ENCODE measurements around the gene GPHN. TPM values are rescaled to one million over a fixed set of nuclear protein-coding genes. Genes with fewer than 3 reads are reported as not detected.

The GPHN gene
- total RNA-seq, 2 experiments from 2014 or later, result 16.0 to 17.6 TPM

DNA sequence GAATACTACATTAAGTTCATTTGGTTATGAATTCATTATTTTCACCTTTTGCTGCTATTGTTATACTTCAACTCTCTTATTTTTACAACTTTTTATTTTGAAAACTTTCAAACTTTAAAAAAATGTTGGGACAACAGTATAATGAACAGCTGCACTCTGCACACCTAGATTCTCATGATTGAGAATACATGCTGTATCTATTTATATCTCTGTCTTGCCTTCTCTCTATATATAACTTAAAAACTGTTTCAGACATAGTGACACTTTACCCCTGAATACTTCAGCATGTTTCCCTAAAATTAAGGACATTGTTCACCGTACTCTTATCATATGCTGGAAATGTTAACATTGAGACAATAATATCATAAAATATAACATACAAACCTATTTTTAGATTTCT, 237.1 kb downstream of the GPHN start:
- Mint-ChIP-seq H3K9me3 (no peaks in the 10 kb centered on the region), H3K27me3 (no peaks in the 10 kb centered on the region), H3K27ac (no peak overlapping the region), H3K4me1 (no peaks in the 10 kb centered on the region), H3K36me3 (no peaks in the 10 kb centered on the region), H3K4me3 (no peak overlapping the region)
- no peak for DNase-seq
- POLR2A ChIA-PET, result no interaction called here
- no peak for ATAC-seq (ENCODE audit: low read depth)

DNA sequence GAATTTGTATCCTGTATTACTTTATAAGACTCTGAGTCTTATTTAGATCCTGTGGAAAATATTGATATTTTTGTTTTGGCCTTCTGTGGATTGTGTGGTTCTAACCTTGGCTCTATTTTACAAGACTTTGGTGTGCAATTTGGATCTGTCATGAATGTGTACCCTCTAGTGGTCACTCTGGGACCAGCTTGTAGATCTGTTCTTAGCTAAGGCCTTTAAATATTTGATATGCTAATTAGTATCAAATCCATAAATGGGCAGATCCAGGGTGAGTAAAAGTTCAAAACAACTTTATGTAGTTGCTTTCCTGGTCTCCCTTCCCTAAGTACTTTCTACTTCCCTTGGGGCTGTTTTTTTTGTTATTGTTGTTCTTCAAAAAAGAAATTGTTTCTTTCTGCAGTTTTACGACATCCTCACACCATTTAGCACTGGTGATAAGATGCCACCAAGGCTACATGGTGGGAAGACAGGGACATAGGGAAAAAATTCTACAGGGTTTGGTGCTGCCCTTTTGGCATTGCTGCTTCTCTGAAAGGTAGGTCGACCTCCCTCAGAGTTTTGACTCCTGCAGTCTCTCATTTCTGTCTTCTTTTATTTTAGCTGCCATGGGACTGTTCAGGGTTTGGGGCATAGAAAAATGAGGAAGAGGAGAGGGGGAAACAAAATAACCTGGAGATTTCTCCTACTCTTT, 238.5 kb downstream of the GPHN start:
- Mint-ChIP-seq H3K4me3 (no peak overlapping the region), H3K36me3 (peaks cover under 1% of the 10 kb centered on the region), H3K4me1 (no peaks in the 10 kb centered on the region), H3K27ac (no peak overlapping the region), H3K9me3 (no peaks in the 10 kb centered on the region), H3K27me3 (no peaks in the 10 kb centered on the region)
- DNase-seq, result no peak
- ATAC-seq (ENCODE audit: low read depth), result no peak
- POLR2A ChIA-PET, result no interaction called here

DNA sequence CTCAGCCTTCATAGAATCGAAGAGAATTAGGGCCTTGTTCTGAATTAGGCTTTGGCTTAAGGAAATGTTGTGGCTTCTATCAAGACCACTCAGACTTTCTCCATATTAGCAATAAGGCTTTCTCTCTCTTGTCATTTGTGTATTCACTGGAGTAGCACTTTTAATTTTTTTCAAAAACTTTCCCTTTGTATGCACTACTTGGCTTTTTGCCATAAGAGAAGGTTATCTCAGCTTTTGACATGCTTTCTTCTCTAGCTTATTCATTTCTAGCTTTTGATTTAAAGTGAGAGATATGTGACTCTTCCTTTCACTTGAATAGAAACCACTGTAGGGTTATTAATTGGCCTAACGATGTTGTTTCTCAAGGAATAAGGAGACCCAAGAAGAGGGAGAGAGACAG, 244.2 kb downstream of the GPHN start:
- H3K27ac Mint-ChIP-seq, result no peak overlapping the region
- H3K4me1 Mint-ChIP-seq, result no peaks in the 10 kb centered on the region
- no peak for DNase-seq
- POLR2A ChIA-PET, result no interaction called here
- no peaks in the 10 kb centered on the region for H3K9me3 Mint-ChIP-seq
- H3K27me3 Mint-ChIP-seq, result no peaks in the 10 kb centered on the region
- no peak for ATAC-seq (ENCODE audit: low read depth)
- H3K36me3 Mint-ChIP-seq, result peaks cover 2% of the 10 kb centered on the region
- H3K4me3 Mint-ChIP-seq, result no peak overlapping the region

DNA sequence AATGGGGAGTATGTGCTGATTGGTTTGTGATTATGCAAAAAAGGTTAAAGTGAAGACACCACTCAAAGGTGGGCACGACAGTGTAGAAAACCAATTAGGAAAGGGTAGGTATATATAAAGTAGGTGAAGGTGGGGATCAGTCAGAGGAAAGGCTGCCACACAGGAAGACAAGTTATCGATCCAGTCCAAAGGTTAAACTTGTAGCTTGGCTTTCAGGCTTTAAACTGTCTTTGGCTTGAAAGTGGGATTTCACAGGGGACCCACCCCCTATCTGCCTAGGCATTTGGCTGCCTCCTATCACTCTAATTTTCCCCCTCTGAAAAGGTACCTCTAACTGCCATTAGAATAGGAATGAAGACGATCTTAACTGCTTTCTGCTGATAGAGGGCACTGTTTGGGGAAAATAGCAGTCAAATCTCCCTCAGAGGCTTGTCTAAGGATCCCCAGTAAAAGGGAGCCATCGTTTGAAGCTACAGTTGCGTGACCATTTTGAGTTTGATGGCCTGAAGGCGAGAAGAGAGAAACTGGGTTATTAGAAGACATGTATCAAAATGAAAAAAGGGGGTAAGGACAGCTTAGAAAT, 250.2 kb downstream of the GPHN start:
- POLR2A ChIA-PET, result no interaction called here
- Mint-ChIP-seq H3K36me3 (peaks cover 1% of the 10 kb centered on the region), H3K9me3 (peaks cover 4% of the 10 kb centered on the region), H3K4me3 (no peak overlapping the region), H3K4me1 (no peaks in the 10 kb centered on the region), H3K27ac (no peak overlapping the region), H3K27me3 (no peaks in the 10 kb centered on the region)
- no peak for DNase-seq
- no peak for ATAC-seq (ENCODE audit: low read depth)

DNA sequence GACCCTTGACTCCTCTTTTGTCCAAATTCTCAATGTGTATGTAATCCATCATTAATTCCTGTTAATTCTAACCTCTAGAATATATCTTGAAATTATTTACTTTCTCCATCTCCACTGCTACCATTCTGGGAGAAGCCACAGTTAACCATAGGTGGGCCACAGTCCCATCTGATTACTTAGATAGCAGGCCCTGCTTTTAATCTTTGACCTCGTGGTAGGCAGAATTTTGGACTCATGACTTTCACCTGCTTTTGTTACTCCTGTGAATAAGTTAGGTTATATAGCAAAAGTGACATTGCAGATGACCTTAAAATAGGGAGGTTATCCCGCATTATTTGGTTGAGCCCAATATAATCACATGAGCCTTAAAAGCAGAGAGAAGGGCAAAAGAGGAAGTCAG, 264.2 kb downstream of the GPHN start:
- Mint-ChIP-seq H3K27me3 (no peaks in the 10 kb centered on the region), H3K36me3 (peaks cover 1% of the 10 kb centered on the region), H3K9me3 (no peaks in the 10 kb centered on the region), H3K4me1 (no peaks in the 10 kb centered on the region), H3K4me3 (no peak overlapping the region), H3K27ac (no peak overlapping the region)
- DNase-seq, result no peak
- ATAC-seq (ENCODE audit: low read depth), result no peak
- POLR2A ChIA-PET, result no interaction called here

DNA sequence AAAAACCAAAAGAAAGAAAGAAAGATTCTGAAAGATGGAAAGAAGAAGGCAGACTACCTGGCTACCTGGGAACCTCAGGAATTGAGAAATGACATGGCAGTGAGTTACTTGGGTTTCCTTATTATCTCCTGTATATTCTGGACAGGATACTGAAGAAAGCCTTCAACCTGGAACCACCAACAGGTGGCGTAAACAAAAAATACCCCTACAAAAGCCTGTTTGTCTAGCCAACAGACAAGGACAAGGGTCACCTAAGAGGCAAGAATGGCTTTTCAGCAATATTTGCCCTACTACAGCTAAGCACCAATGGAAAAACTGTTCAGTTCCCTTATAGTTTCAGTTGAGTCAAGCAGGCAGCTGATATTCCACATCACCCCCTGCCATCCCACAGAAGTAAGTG, 274.9 kb downstream of the GPHN start:
- no peaks in the 10 kb centered on the region for H3K4me1 Mint-ChIP-seq
- no peak overlapping the region for H3K27ac Mint-ChIP-seq
- no peaks in the 10 kb centered on the region for H3K9me3 Mint-ChIP-seq
- H3K27me3 Mint-ChIP-seq, result no peaks in the 10 kb centered on the region
- no peak for ATAC-seq (ENCODE audit: low read depth)
- POLR2A ChIA-PET, result no interaction called here
- DNase-seq, result no peak
- peaks cover 4% of the 10 kb centered on the region for H3K36me3 Mint-ChIP-seq
- no peak overlapping the region for H3K4me3 Mint-ChIP-seq

DNA sequence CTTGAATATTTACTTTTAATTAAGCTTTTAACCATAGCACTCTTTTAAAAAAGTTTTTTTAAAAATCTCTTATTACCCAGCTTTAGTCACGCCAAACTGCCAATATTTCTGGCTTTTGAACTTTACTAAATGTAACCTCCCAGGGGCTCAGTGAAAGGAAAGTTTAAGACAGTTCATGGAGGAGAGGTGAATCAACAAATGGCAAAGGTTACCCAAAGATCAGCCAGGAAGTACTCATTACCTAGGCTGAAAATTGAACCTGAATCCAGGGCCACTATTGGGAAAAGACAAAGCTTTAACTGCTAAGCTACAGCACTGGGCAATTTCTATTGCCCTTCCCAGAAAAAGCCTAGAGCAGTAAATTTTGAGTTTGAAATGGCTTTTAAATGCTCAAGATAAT, 282.2 kb downstream of the GPHN start:
- DNase-seq (no peak), ATAC-seq (ENCODE audit: low read depth) (no peak)
- Mint-ChIP-seq H3K4me3 (no peak overlapping the region), H3K9me3 (peaks cover 9% of the 10 kb centered on the region), H3K27ac (no peak overlapping the region), H3K36me3 (peaks cover 7% of the 10 kb centered on the region), H3K27me3 (no peaks in the 10 kb centered on the region), H3K4me1 (no peaks in the 10 kb centered on the region)
- POLR2A ChIA-PET, result no interaction called here

DNA sequence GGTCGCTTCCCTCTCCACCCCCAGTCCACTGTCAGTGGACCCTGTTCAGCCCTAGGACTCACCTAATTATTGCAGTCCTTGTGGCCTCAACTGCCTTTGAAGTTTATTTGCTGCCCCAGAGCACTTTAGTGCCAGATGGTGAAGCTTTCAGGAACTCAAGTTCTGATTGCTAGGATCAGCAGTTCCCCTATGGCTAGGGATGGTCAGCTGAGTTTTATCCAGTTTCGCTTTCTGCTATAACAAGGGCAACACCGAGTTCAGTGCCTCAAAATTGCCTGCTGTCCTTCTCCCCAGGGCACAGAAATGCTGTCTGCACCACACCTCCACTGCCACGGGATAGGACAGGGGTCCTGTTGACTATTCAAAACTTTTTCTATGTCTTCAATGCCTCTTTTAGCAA, 295.0 kb downstream of the GPHN start:
- no peaks in the 10 kb centered on the region for H3K4me1 Mint-ChIP-seq
- H3K27ac Mint-ChIP-seq, result no peak overlapping the region
- ATAC-seq (ENCODE audit: low read depth), result no peak
- no peaks in the 10 kb centered on the region for H3K27me3 Mint-ChIP-seq
- H3K4me3 Mint-ChIP-seq, result no peak overlapping the region
- POLR2A ChIA-PET, result no interaction called here
- peaks cover 18% of the 10 kb centered on the region for H3K36me3 Mint-ChIP-seq
- no peak for DNase-seq
- peaks cover 13% of the 10 kb centered on the region for H3K9me3 Mint-ChIP-seq

DNA sequence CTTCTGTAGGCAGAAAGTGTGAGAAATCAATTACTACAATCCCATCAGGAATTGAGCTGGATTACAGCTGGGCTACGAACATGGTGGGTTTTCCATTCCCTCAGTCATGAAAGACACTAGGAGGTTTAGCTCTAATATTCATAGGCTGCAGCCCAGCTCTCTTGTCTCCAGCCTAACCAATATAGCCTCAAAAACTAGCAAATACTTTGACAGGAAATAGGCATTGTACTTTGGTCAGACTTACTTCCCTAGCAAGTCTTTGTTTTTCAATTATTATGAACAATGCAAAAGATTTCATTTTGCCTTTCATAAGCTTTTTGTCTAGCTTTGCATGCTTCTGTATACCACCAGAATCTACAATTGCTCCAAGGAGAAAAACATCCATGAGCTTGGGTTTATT, 296.2 kb downstream of the GPHN start:
- ATAC-seq (ENCODE audit: low read depth) (no peak), DNase-seq (no peak)
- no peak overlapping the region for H3K27ac Mint-ChIP-seq
- H3K4me3 Mint-ChIP-seq, result no peak overlapping the region
- H3K27me3 Mint-ChIP-seq, result no peaks in the 10 kb centered on the region
- H3K36me3 Mint-ChIP-seq, result peaks cover 15% of the 10 kb centered on the region
- H3K4me1 Mint-ChIP-seq, result no peaks in the 10 kb centered on the region
- POLR2A ChIA-PET, result no interaction called here
- H3K9me3 Mint-ChIP-seq, result peaks cover 13% of the 10 kb centered on the region

DNA sequence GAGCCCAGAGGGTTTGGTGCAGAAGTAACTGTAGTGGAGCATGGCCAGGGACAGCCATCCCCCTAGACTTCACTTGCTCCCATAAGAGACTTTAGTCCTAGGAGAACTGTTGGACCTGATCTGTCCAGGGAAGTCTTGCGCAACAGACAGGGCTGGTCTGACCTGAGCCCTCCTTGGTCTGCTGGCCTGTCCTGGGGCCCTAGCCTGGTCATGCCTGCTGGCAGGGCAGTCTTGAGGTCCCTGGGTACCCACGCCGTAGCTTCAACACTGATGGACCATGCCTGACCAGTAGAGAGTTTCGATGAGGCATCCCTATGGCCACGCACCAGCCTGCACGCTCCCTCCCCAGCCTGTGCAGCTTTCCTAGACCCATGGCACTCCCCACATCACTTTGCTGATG, 305.7 kb downstream of the GPHN start:
- H3K4me3 Mint-ChIP-seq, result no peak overlapping the region
- POLR2A ChIA-PET, result no interaction called here
- H3K27ac Mint-ChIP-seq, result no peak overlapping the region
- H3K36me3 Mint-ChIP-seq, result peaks cover 26% of the 10 kb centered on the region
- peaks cover 29% of the 10 kb centered on the region for H3K9me3 Mint-ChIP-seq
- no peaks in the 10 kb centered on the region for H3K4me1 Mint-ChIP-seq
- no peak for ATAC-seq (ENCODE audit: low read depth)
- H3K27me3 Mint-ChIP-seq, result no peaks in the 10 kb centered on the region
- DNase-seq, result no peak

DNA sequence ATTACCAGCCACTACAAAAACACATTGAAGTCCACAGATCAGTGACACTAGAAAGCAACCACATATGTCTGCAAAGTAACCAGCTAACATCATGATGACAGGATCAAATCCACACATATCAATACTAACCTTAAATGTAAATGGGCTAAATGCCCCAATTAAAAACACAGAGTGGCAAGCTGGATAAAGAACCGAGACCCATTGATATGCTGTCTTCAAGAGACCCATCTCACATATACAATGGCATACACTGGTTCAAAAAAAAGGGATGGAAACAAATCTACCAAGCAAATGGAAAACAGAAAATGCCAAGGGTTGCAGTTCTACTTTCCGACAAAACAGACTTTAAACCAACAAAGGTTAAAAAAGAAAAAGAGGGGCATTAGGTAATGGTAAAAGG, 307.7 kb downstream of the GPHN start:
- Mint-ChIP-seq H3K27ac (no peak overlapping the region), H3K36me3 (peaks cover 28% of the 10 kb centered on the region), H3K9me3 (peaks cover 29% of the 10 kb centered on the region), H3K4me1 (no peaks in the 10 kb centered on the region), H3K4me3 (no peak overlapping the region), H3K27me3 (no peaks in the 10 kb centered on the region)
- POLR2A ChIA-PET, result no interaction called here
- ATAC-seq (ENCODE audit: low read depth), result no peak
- DNase-seq, result no peak

DNA sequence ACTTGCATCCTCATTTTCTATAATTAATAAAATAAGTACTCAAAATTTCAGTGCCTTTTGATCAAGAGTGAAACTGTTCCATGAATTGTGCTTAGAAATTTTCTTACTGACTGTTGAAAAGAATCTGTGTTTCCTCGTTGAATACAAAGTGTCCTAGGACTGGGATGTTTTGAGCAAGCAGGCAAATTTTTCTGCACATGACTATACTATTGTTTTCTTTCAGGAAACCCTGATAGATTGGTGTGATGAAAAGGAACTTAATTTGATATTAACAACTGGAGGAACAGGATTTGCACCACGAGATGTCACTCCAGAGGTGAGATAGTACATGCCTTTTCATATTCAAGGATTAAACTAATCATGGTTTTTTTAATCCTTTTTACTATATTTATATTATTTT, 316.3 kb downstream of the GPHN start:
- ATAC-seq (ENCODE audit: low read depth) (no peak), DNase-seq (no peak)
- H3K4me1 Mint-ChIP-seq, result no peaks in the 10 kb centered on the region
- POLR2A ChIA-PET, result no interaction called here
- peaks cover 1% of the 10 kb centered on the region for H3K36me3 Mint-ChIP-seq
- H3K4me3 Mint-ChIP-seq, result no peak overlapping the region
- H3K9me3 Mint-ChIP-seq, result no peaks in the 10 kb centered on the region
- no peaks in the 10 kb centered on the region for H3K27me3 Mint-ChIP-seq
- H3K27ac Mint-ChIP-seq, result no peak overlapping the region

DNA sequence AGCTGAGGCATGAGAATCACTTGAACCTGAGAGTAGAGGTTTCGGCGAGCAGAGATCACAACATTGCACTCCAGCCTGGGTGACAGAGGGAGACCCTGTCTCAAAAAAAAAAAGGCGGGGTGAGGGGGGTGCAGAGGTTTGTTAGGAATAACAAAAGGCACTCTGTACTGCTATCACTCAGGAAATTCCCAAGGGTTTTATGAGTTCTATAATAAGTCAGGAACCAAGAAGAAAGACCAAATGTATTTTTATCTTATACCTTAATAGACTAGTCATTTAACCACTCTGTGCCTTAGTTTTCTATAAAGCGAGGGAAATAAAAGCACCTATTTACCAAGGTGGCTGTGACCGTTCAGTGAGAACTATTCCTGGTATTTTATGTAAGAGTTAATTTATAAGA, 319.2 kb downstream of the GPHN start:
- DNase-seq, result no peak
- H3K4me1 Mint-ChIP-seq, result no peaks in the 10 kb centered on the region
- no peaks in the 10 kb centered on the region for H3K27me3 Mint-ChIP-seq
- no peaks in the 10 kb centered on the region for H3K9me3 Mint-ChIP-seq
- ATAC-seq (ENCODE audit: low read depth), result no peak
- no peak overlapping the region for H3K27ac Mint-ChIP-seq
- no peak overlapping the region for H3K4me3 Mint-ChIP-seq
- no peaks in the 10 kb centered on the region for H3K36me3 Mint-ChIP-seq
- POLR2A ChIA-PET, result no interaction called here

DNA sequence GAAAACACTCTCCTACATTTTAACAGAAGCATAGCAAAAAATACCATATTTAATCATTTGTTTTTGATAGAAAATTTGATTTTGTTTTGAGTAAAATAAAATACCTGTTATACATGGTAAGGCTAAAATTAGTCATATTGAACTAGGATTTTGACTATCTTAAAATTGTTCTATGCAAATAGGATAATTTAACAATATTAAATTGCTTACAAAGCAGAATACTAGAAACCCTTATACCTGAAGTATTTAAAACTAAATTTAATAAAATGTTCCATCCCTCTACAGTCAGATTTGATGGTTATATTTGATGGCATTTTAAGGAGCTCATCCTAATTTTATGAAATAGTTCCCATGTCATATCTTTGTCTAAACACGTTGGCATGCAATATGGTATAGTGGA, 323.2 kb downstream of the GPHN start:
- H3K36me3 Mint-ChIP-seq, result peaks cover 4% of the 10 kb centered on the region
- H3K27ac Mint-ChIP-seq, result no peak overlapping the region
- H3K9me3 Mint-ChIP-seq, result peaks cover 3% of the 10 kb centered on the region
- ATAC-seq (ENCODE audit: low read depth), result no peak
- H3K27me3 Mint-ChIP-seq, result no peaks in the 10 kb centered on the region
- no peaks in the 10 kb centered on the region for H3K4me1 Mint-ChIP-seq
- H3K4me3 Mint-ChIP-seq, result no peak overlapping the region
- DNase-seq, result no peak
- POLR2A ChIA-PET, result no interaction called here

DNA sequence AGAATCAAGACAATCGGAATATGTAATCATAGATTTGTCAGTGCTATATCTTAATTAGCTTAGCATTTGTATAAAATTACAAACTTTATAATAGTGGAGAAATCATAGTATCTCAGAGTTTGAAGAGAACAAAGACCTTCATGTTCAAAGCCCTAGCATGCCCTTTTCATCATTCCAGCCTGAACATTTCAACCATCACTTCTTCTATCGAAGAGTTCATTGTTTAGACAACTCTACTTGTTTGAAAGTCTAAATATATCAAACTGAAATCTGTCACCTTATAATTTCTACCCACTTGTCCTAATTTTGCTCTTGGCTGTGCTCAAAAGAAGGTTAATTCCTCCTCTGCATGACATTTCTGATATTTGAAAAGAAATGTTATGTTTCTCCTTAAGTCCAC, 325.9 kb downstream of the GPHN start:
- ATAC-seq (ENCODE audit: low read depth) (no peak), DNase-seq (no peak)
- no peak overlapping the region for H3K27ac Mint-ChIP-seq
- H3K27me3 Mint-ChIP-seq, result no peaks in the 10 kb centered on the region
- POLR2A ChIA-PET, result no interaction called here
- peaks cover 3% of the 10 kb centered on the region for H3K9me3 Mint-ChIP-seq
- no peaks in the 10 kb centered on the region for H3K4me1 Mint-ChIP-seq
- H3K36me3 Mint-ChIP-seq, result peaks cover 4% of the 10 kb centered on the region
- H3K4me3 Mint-ChIP-seq, result no peak overlapping the region
